Neural progenitor cell (in vitro differentiated cells): Measurements from ENCODE around the gene SLC2A13.

Source experiments
- CTCF ChIP-seq: fragments of 200-600 bp; sonication (generic); IDR thresholded peaks from 2 replicates; pipeline ENCODE4 v1.5.1; 2017; ENCODE audit warnings: antibody characterized with exemption, mild to moderate bottlenecking
- EZH2 ChIP-seq: fragments of 200-600 bp; sonication (generic); IDR thresholded peaks from 2 replicates; pipeline ENCODE4 v1.6.1; 2017; ENCODE audit warnings: antibody characterized with exemption, mild to moderate bottlenecking, moderate library complexity
- EZH2phosphoT487 ChIP-seq: fragments of 200-600 bp; sonication (generic); IDR thresholded peaks from 2 replicates; pipeline ENCODE4 v1.6.1; 2017; ENCODE audit warnings: antibody characterized with exemption

DNA sequence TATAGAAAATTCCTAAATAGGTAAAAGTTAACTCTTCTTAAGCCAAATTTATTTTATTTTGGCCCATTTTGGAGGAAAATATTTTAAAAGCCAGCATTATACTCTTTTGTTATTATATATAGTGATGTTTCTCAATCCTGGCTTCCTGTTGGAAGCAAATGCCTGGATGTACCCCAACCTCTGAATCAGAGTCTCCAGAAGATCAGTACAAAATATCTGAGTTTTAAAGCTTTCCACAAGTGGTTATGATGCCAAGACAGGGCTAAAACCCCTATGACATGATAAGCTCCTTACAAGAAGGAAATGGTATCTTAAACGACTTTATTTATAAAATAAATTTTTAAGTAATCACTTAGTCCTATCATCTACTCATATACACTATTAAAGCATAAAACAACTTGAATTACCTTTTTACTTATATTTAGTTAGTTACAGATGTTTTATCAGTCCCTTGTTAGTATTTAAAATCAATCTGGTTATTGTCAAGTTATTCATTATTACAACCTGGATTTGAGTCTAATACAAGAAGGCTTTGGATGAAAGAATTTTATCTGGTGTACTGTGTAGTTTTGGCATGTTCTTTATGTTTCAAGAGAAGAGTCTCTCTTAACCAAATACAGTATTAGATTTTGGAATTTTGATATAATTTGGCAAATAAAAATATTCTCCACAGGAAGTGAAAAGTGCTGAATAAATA is 238.1 kb downstream of the SLC2A13 start:
- TF ChIP-seq CTCF (no peak), EZH2 (no peak), EZH2phosphoT487 (no peak)
